Ovary (tissue), 9 donors: Measurements from ENCODE around the gene MRPS23. TPM values are rescaled to one million over a fixed set of nuclear protein-coding genes. Genes with fewer than 3 reads are reported as not detected.

Source experiments
- DNase-seq, 5 donors: peaks; one replicate each; pipeline ENCODE4 v3.0.0-alpha.2; 2019 to 2020
- H3K27ac ChIP-seq, 2 donors: fragments of 200-600 bp; one replicate each; pipeline versions ENCODE4 v1.5.1 to v1.8.0; 2019 to 2022
- H3K27me3 ChIP-seq: fragments of 200-600 bp; one replicate; pipeline ENCODE4 v1.8.0; 2022
- H3K36me3 ChIP-seq: fragments of 200-600 bp; sonication (generic); one replicate; pipeline ENCODE4 v1.5.1; 2019
- H3K4me1 ChIP-seq: one replicate; pipeline ENCODE4 v1.8.1; 2013; ENCODE audit warnings: mild to moderate bottlenecking, moderate library complexity; ENCODE audit not compliant: insufficient read depth
- H3K4me3 ChIP-seq: fragments of 200-600 bp; sonication (generic); one replicate; pipeline ENCODE4 v1.5.1; 2017
- H3K9me3 ChIP-seq, 2 donors: fragments of 200-600 bp in 1 of 2; sonication (generic) in 1 of 2; one replicate each; pipeline versions ENCODE4 v1.5.1 to v1.8.1; 2013 to 2019; ENCODE audit warnings: mild to moderate bottlenecking in 1 of 2, moderate library complexity in 1 of 2
- CTCF ChIP-seq, 3 donors: fragments of 450-650 bp in 2 of 3; fragments of 200-600 bp in 1 of 3; IDR thresholded peaks; one replicate each; pipeline versions ENCODE4 v1.5.1 to v1.8.0; 2016 to 2022; ENCODE audit warnings: antibody characterized with exemption in 3 of 3, mild to moderate bottlenecking in 1 of 3
- EP300 ChIP-seq: sonication (generic); formaldehyde crosslinking; IDR thresholded peaks from one replicate; pipeline ENCODE4 v1.6.1; 2017; ENCODE audit warnings: antibody characterized with exemption
- POLR2A ChIP-seq: fragments of 450-650 bp; IDR thresholded peaks from one replicate; pipeline ENCODE4 v1.6.1; 2017; ENCODE audit warnings: antibody characterized with exemption, mild to moderate bottlenecking, moderate library complexity
- WGBS, 3 donors: extraction: QIAGEN DNeasy Blood & Tissue Kit in 1 of 3; methylation state at CpG; one replicate each; pipeline versions ENCODE4 v1.1.5 to v1.1.7; 2013 to 2017; 5-methylcytosine and 5-hydroxymethylcytosine counted together
- intact Hi-C, 4 donors: fragments of 100-400 bp; cut with DNase I; formaldehyde crosslinking; loops; one replicate each; pipeline versions ENCODE4 v1.11.0 to v1.15.1; 2022 to 2023
- polyA plus RNA-seq, 2 donors: library from polyadenylated mRNA; stranded (reverse); fragments of 200-250 nt in 1 of 2; fragments of 350-450 nt in 1 of 2; fragmentation: Illumina TruSeq in 1 of 2; extraction: RNeasy Lipid Tissue Mini Kit (QIAGEN cat#74804) in 1 of 2; gene quantifications; one replicate each; pipeline ENCODE4 v1.2.3, GENCODE V29; 2013 to 2014
- total RNA-seq, 7 donors: library from RNA; depleted of rRNA in 2 of 7; stranded (reverse); fragments of >200 nt in 2 of 7; fragmentation: NEBNext Ultra II Directional in 3 of 7; extraction: Animal tissue kit (Norgen Biotek cat#: 25700) in 3 of 7; gene quantifications; one replicate each; pipeline versions ENCODE4 v1.1.0 to v1.2.4, GENCODE V29; 2016 to 2023
- donor health status: DM: no; HTN: no; CAD: no; lungs with moderate emphysema.
- donor health status: DM: no; HTN: no; CAD: no.
- donor health status: Bipolar disorder and iron deficiency.
- donor health status: DM: yes; HTN: yes; CAD: no.
- donor health status: DM: no; HTN: no; CAD: no.
- donor health status: DM: yes; HTN: yes; CAD: no.

Gene MRPS23
- total and polyA plus RNA-seq, 9 donors = 12.2 to 37.9 (median 31.1) TPM

GRCh38 chr17:57881143-57881542, 31.3 kb upstream of the MRPS23 start:
- Histone ChIP-seq H3K4me1 (peaks cover 14% of the 10 kb centered on the region), H3K27me3 (no peaks in the 10 kb centered on the region), H3K9me3 (no peaks in the 10 kb centered on the region), H3K36me3 (no peaks in the 10 kb centered on the region), H3K27ac (peak overlapping the region; percentile 21 to 37), H3K4me3 (no peak overlapping the region)
- TF ChIP-seq EP300 (no peak), CTCF (IDR thresholded peaks at IDR 0.05) (no peak), POLR2A (no peak)
- WGBS, 3 donors = 7 to 16% (median 9%) methylated on average over 8 of the region's 8 CpGs
- intact Hi-C loops = loop anchor here in 1 of 4 donors (10.0 kb wide), 1 partner anchor 54 kb away; no protein-coding TSS in a partner anchor
- DNase-seq = peak in 2 of 5 donors; percentile 28 to 70

- no peak for DNase-seq
- intact Hi-C loops = loop anchor here in 1 of 4 donors (10.0 kb wide), 1 partner anchor 55 kb away; no protein-coding TSS in a partner anchor
- peaks cover 24% of the 10 kb centered on the region for H3K4me1 ChIP-seq
- H3K4me3 ChIP-seq = no peak overlapping the region
- no peaks in the 10 kb centered on the region for H3K9me3 ChIP-seq
- TF ChIP-seq EP300 (no peak), CTCF (IDR thresholded peaks at IDR 0.05) (no peak), POLR2A (no peak)
- no peak overlapping the region for H3K27ac ChIP-seq
- H3K27me3 ChIP-seq = no peaks in the 10 kb centered on the region
- WGBS, 3 donors = 85 to 90% (median 89%) methylated on average over 8 of the region's 8 CpGs
- H3K36me3 ChIP-seq = no peaks in the 10 kb centered on the region
These were observed 30.2 kb upstream of the MRPS23 start for GRCh38 chr17:57880086-57880456.

- no peak for TF ChIP-seq POLR2A
- no peak for TF ChIP-seq EP300
- TF ChIP-seq CTCF (IDR thresholded peaks at IDR 0.05) = no peak
- intact Hi-C loops = loop anchor here in 1 of 4 donors (10.0 kb wide), 1 partner anchor 55 kb away; no protein-coding TSS in a partner anchor
- Histone ChIP-seq H3K4me1 (peaks cover 25% of the 10 kb centered on the region), H3K9me3 (no peaks in the 10 kb centered on the region), H3K27ac (no peak overlapping the region), H3K4me3 (no peak overlapping the region), H3K27me3 (no peaks in the 10 kb centered on the region), H3K36me3 (no peaks in the 10 kb centered on the region)
- 65 to 71% (median 65%) methylated on average over 12 of the region's 12 CpGs for WGBS, 3 donors
- no peak for DNase-seq
These were observed 29.7 kb upstream of the MRPS23 start for GRCh38 chr17:57879437-57880085.

DNA sequence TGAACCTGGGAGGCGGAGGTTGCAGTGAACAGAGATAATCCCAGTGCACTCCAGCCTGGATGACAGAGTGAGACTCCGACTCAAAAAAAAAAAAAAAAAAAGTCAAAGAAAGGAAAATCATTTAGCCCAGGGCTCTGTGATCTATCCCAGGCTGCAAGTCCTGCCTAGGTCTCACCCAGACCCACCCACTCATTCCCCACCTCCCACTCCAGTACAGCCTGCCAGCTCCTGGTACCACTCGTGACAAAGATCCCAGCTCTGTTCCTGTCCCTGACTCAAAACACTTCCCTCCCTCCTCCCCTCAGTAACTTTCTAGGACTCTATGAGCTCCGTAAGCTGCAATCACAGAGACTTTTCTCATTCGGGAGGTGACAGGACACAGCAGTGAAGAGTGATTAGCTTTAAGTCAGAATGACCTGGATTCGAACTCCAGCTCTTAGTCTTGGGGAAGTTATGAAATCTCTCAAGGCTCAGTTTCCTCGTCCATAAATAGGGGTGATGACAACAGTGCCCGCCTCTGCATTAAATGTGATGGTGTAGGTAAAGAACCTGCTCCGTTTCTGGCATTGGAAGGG, 28.0 kb upstream of the MRPS23 start:
- intact Hi-C loops = no loop called here
- WGBS, 3 donors = 85 to 91% (median 87%) methylated on average over 9 of the region's 9 CpGs
- peak in 1 of 5 donors; percentile 16 for DNase-seq
- H3K27me3 ChIP-seq = no peaks in the 10 kb centered on the region
- H3K9me3 ChIP-seq = no peaks in the 10 kb centered on the region
- no peaks in the 10 kb centered on the region for H3K36me3 ChIP-seq
- H3K27ac ChIP-seq = no peak overlapping the region
- peaks cover 34% of the 10 kb centered on the region for H3K4me1 ChIP-seq
- H3K4me3 ChIP-seq = no peak overlapping the region
- TF ChIP-seq EP300 = no peak
- TF ChIP-seq CTCF (IDR thresholded peaks at IDR 0.05) = no peak
- no peak for TF ChIP-seq POLR2A
